Stimulated activated naive CD8-positive, alpha-beta T cell treated with anti-CD3 and anti-CD28 coated beads, Interleukin-15, Interleukin-2, amounts not matched to agents 100 ng/mL and 50 ng/mL, for 24 hours (primary cell): ENCODE data around the gene CADM2.

Experiments used
- H3K27ac Mint-ChIP-seq: one replicate; pipeline ENCODE4 v1.8.0; 2021; ENCODE audit warnings: mild to moderate bottlenecking, mixed read lengths
- H3K27me3 Mint-ChIP-seq: one replicate; pipeline ENCODE4 v1.8.0; 2021; ENCODE audit warnings: mixed read lengths
- H3K36me3 Mint-ChIP-seq: one replicate; pipeline ENCODE4 v1.8.0; 2021; ENCODE audit warnings: low read depth, mixed read lengths
- H3K4me1 Mint-ChIP-seq: one replicate; pipeline ENCODE4 v1.8.0; 2021; ENCODE audit warnings: low read depth, mixed read lengths
- H3K4me3 Mint-ChIP-seq: one replicate; pipeline ENCODE4 v1.8.0; 2021; ENCODE audit warnings: mild to moderate bottlenecking, mixed read lengths
- H3K9me3 Mint-ChIP-seq: one replicate; pipeline ENCODE4 v1.8.0; 2021; ENCODE audit warnings: mixed read lengths

Gene CADM2

DNA sequence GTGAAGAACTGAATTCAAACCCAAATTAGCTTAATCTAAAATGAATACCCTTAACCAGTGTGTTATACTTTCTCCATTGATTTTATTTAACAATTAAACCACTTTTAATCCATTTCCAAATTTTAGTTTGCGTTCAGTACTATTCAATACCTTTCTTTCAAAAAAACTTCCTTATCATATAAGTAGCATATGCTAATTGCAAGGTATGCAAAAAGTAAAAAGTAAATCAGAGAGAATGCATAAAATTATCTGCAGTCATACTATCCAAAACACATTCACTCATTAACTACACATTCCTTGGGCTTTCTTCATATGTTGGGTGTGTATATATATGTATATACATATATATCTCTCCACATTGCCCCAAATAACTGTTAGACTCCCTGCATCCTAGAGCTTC is 208.8 kb downstream of the CADM2 start:
- Mint-ChIP-seq H3K36me3 (no peaks in the 10 kb centered on the region), H3K4me1 (no peaks in the 10 kb centered on the region), H3K9me3 (no peaks in the 10 kb centered on the region), H3K27ac (no peak overlapping the region), H3K27me3 (no peaks in the 10 kb centered on the region), H3K4me3 (no peak overlapping the region)

DNA sequence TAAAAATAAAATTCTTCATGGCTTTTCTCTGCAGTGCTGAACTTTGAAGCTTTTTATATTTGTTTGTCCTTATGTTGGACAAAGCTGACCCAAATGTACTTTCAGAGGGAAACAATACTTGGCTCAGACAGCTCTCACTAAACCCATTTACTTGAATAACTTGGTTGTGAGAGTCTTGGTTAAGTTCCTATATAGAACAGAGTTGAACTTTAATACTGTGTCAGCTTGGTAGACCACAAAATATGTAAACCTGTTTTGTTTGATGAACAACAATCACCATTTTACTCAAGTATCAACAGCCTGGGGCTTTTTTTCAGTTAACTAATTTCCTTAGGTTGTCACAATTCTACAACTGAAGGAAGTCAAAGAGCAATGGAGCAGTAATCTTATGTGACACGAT is 211.9 kb downstream of the CADM2 start:
- Mint-ChIP-seq H3K27ac (no peak overlapping the region), H3K27me3 (no peaks in the 10 kb centered on the region), H3K9me3 (no peaks in the 10 kb centered on the region), H3K4me1 (no peaks in the 10 kb centered on the region), H3K4me3 (no peak overlapping the region), H3K36me3 (no peaks in the 10 kb centered on the region)

DNA sequence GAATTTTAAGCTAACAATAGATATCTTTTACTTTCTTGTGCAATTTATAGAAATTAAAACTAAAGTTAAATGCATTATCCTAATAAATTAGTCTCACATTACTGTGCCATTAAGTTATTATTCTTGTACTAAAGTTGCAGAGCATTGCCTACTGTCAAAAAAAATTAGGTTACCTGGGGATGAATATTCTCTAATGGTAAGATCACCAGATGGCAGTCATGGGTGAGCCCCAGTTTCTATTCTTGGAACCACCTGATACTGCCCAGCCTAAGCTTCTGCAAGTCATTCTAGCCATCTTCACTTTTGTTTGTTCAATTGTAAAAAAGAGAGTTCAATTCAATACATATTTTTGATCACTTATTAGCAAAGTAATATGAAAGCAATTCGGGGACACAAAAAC is 213.2 kb downstream of the CADM2 start:
- Mint-ChIP-seq H3K36me3 (no peaks in the 10 kb centered on the region), H3K4me1 (no peaks in the 10 kb centered on the region), H3K9me3 (no peaks in the 10 kb centered on the region), H3K4me3 (no peak overlapping the region), H3K27me3 (no peaks in the 10 kb centered on the region), H3K27ac (no peak overlapping the region)

DNA sequence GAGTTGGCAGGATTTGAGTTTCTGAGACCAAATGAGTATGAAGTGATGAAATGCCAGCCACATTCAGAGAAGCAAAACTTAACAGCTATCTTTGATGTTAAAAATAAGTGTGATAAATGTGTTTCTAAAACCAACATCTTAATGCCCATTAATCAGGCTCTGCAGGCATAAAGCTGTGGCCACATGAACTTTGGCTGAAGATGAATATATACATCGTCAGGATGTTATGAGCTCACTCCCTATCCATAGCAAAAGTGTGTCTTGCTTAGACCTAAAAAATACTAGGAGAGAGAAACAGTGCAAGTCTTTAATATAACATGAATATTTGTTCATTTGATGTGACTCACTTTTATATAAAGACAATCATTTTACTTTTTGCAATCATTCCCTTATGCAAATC is 218.0 kb downstream of the CADM2 start:
- Mint-ChIP-seq H3K4me1 (no peaks in the 10 kb centered on the region), H3K36me3 (no peaks in the 10 kb centered on the region), H3K27ac (no peak overlapping the region), H3K27me3 (no peaks in the 10 kb centered on the region), H3K4me3 (no peak overlapping the region), H3K9me3 (no peaks in the 10 kb centered on the region)

DNA sequence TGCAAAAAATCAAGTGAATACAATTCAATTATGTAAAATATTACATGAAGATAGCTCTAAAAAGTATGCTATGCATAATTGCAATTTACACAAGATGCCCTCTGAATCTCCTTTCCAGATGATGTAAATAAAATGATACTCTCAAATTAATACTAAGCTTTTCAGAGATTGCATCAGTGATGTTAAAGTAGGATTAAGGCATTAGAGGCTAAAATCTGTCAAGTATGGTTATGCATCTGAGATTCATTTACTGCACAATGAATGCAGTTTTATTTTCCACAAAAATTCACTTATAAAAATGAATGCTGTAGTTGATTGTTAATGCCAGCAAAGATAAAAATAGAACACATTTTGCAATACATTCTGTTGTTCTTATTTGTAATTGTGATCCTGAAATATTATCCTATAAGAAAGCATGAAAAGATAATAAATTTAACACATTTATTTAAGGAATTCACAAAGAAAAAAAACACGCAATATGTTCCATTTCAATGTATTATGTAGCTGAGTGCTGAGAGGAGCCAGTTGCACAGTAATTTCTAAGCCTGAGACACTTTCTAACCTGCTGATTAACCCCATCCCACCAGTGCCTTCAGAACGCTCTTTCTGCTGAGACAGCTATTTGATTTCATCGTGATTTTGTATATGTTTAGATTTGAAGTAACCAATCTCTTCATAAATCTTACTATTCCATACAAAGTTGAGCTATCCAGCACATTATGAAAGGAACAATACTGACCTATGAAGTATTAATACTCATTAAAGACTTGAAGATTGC is 224.4 kb downstream of the CADM2 start:
- no peak overlapping the region for H3K27ac Mint-ChIP-seq
- no peaks in the 10 kb centered on the region for H3K36me3 Mint-ChIP-seq
- peaks cover 3% of the 10 kb centered on the region for H3K9me3 Mint-ChIP-seq
- H3K27me3 Mint-ChIP-seq = no peaks in the 10 kb centered on the region
- no peak overlapping the region for H3K4me3 Mint-ChIP-seq
- no peaks in the 10 kb centered on the region for H3K4me1 Mint-ChIP-seq

DNA sequence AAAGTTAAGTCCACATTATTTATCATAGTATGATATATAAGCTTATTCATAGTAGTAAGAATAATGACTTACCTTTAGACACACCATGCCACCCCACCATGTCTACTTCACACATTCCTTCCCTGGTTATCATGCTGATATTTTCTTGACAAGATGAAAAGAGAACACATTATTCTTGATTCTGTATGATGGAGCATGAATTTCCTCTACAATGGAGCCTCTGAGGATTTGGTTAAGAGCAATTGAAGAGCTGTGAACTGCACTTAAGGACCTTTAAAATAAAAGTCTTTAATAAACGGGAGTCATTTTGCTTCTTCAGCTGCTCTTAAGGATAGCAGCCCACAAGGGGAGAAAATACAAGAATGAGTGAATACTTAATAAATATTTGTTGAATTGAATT is 226.7 kb downstream of the CADM2 start:
- H3K4me1 Mint-ChIP-seq = no peaks in the 10 kb centered on the region
- no peaks in the 10 kb centered on the region for H3K36me3 Mint-ChIP-seq
- H3K27ac Mint-ChIP-seq = no peak overlapping the region
- no peaks in the 10 kb centered on the region for H3K27me3 Mint-ChIP-seq
- H3K9me3 Mint-ChIP-seq = peaks cover 3% of the 10 kb centered on the region
- H3K4me3 Mint-ChIP-seq = no peak overlapping the region

DNA sequence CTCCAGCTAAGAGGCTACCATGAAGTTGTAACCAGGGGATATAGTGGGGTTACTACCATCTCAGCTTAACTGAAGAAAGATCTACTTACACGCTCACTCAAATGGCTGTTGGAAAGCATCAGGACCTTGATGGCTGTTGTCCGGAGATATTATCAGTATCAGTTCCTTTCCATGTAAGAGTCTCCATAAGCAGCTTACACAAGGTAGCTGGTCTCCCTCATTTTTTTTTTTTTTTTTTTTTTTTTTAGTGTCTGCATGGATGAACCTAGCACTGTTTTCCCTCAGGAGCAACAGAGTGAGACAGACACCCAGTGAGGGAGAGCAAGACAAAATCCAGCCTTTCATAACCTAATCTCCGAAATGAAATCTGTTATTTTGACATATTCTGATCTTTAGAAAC is 230.9 kb downstream of the CADM2 start:
- Mint-ChIP-seq H3K27ac (no peak overlapping the region), H3K4me1 (no peaks in the 10 kb centered on the region), H3K4me3 (no peak overlapping the region), H3K36me3 (no peaks in the 10 kb centered on the region), H3K27me3 (no peaks in the 10 kb centered on the region), H3K9me3 (peaks cover 6% of the 10 kb centered on the region)

DNA sequence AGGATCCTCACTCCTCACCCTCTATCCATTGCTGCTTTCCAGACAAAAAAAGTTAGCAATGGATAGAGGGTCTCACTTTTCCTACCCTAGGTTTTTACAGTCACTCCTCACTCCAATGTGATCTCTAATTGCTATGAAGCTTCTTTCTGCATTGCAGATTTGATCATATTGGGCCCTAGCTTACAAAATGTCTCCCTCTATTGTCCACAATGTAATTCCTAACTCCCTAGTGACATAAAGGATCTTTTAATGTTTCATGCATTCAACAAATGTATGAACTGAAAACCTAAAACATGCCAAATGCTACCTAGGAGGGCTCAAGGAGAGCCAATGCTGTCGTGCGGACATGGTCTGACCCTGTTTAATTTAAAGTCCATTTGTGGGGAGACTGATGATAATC is 234.8 kb downstream of the CADM2 start:
- Mint-ChIP-seq H3K4me1 (no peaks in the 10 kb centered on the region), H3K36me3 (no peaks in the 10 kb centered on the region), H3K4me3 (no peak overlapping the region), H3K27ac (no peak overlapping the region), H3K27me3 (no peaks in the 10 kb centered on the region), H3K9me3 (peaks cover 6% of the 10 kb centered on the region)

DNA sequence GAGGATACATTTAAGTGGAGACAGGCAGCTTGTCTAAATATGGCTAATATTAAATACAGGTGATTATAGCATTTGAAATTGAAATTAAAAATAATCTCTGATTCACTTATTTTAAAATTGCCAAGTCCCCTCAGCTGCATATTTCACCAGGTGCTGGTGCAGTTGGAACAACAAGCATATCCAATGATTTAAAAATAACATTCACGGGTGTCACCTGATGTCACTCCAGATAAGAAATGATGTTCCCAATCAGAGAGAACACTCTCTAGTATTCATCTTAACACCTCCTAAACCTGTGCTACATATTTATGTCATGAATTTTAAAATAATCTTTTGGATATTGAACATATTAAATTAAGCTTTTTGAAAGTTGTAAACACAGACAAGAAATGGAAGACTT is 249.9 kb downstream of the CADM2 start:
- H3K36me3 Mint-ChIP-seq = no peaks in the 10 kb centered on the region
- H3K4me1 Mint-ChIP-seq = no peaks in the 10 kb centered on the region
- H3K9me3 Mint-ChIP-seq = peaks cover 15% of the 10 kb centered on the region
- no peak overlapping the region for H3K4me3 Mint-ChIP-seq
- no peaks in the 10 kb centered on the region for H3K27me3 Mint-ChIP-seq
- no peak overlapping the region for H3K27ac Mint-ChIP-seq

DNA sequence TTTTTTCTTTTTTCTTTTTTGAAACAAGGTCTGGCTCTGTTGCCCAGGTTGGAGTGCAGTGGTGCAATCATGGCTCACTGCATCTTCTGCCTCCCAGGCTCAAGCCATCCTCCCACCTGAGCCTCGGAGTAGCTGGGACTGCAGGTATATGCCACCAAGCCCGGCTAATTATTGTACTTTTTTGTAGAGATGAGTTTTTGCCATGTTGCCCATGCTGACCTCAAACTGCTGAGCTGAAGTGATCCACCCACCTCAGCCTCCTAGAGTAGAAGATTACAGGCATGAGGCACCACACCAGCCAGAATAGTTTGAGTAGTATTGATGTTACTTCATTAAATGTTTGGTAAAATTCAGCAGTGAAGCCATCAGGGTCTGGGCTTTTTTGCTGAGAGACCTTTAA is 251.8 kb downstream of the CADM2 start:
- H3K4me3 Mint-ChIP-seq = no peak overlapping the region
- no peaks in the 10 kb centered on the region for H3K27me3 Mint-ChIP-seq
- no peaks in the 10 kb centered on the region for H3K4me1 Mint-ChIP-seq
- H3K9me3 Mint-ChIP-seq = peaks cover 18% of the 10 kb centered on the region
- no peak overlapping the region for H3K27ac Mint-ChIP-seq
- no peaks in the 10 kb centered on the region for H3K36me3 Mint-ChIP-seq

DNA sequence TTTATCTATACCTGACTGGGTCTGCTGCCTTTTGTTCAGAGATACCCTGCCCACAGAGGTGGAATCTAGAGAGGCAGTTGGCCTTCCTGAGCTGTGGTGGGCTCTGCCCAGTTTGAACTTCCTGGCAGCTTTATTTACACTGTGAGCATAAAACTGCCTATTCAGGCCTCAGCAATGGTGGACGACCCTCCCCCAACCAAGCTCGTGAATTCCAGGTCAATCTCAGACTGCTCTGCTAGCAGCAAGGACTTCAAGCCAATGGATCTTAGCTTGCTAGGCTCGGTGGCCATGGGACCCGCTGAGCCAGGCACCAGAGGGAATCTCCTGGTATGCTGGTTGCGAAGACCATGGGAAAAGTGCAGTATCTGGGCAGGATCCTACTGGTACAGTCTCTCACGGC is 270.2 kb downstream of the CADM2 start:
- no peak overlapping the region for H3K27ac Mint-ChIP-seq
- H3K9me3 Mint-ChIP-seq = peaks cover 11% of the 10 kb centered on the region
- no peaks in the 10 kb centered on the region for H3K36me3 Mint-ChIP-seq
- H3K27me3 Mint-ChIP-seq = no peaks in the 10 kb centered on the region
- H3K4me3 Mint-ChIP-seq = no peak overlapping the region
- H3K4me1 Mint-ChIP-seq = no peaks in the 10 kb centered on the region

DNA sequence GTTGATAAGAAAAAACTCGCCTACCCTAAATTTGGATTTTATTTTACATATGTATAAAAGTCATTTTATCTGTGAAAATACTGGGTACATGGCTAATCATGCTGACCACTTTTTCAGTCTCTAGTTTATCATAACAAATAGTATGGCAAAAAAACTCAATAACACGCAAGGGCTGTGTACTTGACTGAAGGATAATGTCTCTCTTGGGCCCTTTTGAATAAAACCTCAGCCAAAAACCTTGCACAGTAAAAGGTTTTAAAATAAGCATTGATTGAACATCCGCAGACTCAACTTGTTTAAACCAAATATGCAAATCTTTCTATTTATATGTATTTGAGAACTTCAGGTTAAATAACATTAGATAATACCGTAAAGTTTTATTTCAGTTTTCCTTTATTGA is 285.3 kb downstream of the CADM2 start:
- no peak overlapping the region for H3K27ac Mint-ChIP-seq
- H3K4me3 Mint-ChIP-seq = no peak overlapping the region
- H3K4me1 Mint-ChIP-seq = no peaks in the 10 kb centered on the region
- H3K27me3 Mint-ChIP-seq = no peaks in the 10 kb centered on the region
- H3K36me3 Mint-ChIP-seq = no peaks in the 10 kb centered on the region
- H3K9me3 Mint-ChIP-seq = no peaks in the 10 kb centered on the region

DNA sequence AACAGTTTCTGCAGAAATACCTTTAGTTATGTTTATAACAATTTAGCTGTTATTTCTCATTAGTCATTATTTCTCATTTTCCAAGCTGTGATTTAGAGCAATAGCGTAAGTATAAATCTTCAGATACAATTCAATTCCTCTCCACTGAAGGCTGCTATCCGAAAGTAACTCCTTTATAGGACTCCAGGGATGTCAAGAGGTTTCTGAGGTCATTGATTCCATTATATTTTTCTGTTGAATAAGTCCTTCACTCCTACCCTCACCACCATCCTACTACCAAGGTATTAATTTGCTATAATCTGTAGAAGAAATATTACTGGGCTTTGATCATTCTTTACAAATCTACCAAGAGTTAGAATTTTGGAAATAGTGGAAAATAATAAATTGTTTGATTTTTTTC is 285.7 kb downstream of the CADM2 start:
- Mint-ChIP-seq H3K9me3 (no peaks in the 10 kb centered on the region), H3K4me1 (no peaks in the 10 kb centered on the region), H3K27ac (no peak overlapping the region)

DNA sequence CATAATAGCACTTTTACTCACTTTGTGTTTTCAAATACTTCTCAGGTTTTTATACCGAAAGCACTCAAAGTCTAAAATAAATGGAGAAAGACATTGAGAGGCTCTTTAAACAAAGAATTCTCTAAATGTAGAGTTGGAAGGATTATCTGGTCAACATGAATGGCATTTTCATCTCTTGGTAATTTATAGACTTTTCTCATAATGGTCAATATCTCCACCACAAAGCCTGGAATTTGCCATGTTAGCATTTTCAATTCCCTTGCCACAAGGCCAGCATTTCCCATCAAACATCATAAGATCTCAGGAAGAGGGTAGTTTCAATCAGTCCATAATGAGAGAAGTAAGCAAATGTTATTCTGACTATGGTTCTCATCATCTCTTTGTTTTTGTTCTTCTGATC is 293.0 kb downstream of the CADM2 start:
- Mint-ChIP-seq H3K9me3 (peaks cover 3% of the 10 kb centered on the region), H3K27ac (no peak overlapping the region), H3K27me3 (no peaks in the 10 kb centered on the region), H3K36me3 (no peaks in the 10 kb centered on the region), H3K4me3 (no peak overlapping the region), H3K4me1 (no peaks in the 10 kb centered on the region)

More for the DNA sequence above, 285.7 kb downstream of the CADM2 start:
- no peak overlapping the region for H3K4me3 Mint-ChIP-seq
- no peaks in the 10 kb centered on the region for H3K27me3 Mint-ChIP-seq
- H3K36me3 Mint-ChIP-seq = no peaks in the 10 kb centered on the region

DNA sequence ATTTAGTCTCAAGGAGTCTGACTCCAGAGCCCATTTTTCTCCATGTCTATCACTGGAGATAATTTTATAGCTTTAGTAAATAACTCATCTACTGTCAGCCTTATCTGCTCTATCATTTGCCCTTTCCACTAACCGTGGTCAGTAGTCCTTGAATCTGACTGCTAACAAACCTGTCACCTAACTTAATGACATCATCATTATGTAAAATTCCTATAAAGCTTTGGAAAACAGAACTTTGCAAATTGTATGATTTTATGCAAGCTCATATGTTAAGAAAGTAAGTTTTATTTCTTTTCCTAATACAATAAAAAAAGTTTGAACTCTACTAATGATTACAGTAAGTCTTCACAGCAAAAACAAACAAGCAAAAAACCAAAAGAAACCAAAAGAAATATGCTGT is 293.9 kb downstream of the CADM2 start:
- Mint-ChIP-seq H3K9me3 (peaks cover 3% of the 10 kb centered on the region), H3K27me3 (no peaks in the 10 kb centered on the region), H3K27ac (no peak overlapping the region), H3K4me3 (no peak overlapping the region), H3K36me3 (no peaks in the 10 kb centered on the region), H3K4me1 (no peaks in the 10 kb centered on the region)

DNA sequence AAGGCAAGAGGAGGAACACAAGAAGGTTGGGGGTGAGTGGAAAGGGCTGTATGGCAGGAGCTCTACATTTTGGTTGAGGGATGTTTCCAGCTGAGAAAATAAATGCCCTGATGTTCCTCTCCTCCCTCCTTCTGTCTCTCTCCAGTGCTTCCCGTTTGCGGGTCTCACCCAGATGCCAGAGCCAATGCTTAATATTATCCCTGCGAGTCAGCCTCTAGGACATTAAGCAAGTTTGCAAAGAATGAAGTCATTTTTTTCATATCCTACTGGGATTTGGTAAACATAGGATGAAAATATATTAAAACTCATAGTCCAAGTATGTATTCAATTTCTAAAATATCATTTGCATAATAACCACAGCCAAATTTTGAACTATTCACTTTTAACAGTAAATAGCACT is 295.9 kb downstream of the CADM2 start:
- Mint-ChIP-seq H3K4me1 (no peaks in the 10 kb centered on the region), H3K9me3 (peaks cover 3% of the 10 kb centered on the region), H3K27ac (no peak overlapping the region), H3K4me3 (no peak overlapping the region), H3K27me3 (no peaks in the 10 kb centered on the region), H3K36me3 (no peaks in the 10 kb centered on the region)
